Left lobe of liver (tissue), 2 donors: ENCODE measurements around the gene ZMIZ2. TPM values are rescaled to one million over a fixed set of nuclear protein-coding genes. Genes with fewer than 3 reads are reported as not detected.
"Not testable (repeated sequence)": the region's sequence is repeated elsewhere in the genome, so short reads cannot be mapped to it uniquely, and the experiment has no call there.

Experiments
- ATAC-seq: fragments of 200-7000 bp; cut with Tn5 transposase; one replicate; pipeline ENCODE4 v1.9.1; 2020; ENCODE audit warnings: mild to moderate bottlenecking, moderate library complexity
- DNase-seq: peaks from one replicate; pipeline ENCODE4 v3.0.0-alpha.2; 2020; ENCODE audit warnings: low spot score
- total RNA-seq: library from RNA; stranded (reverse); gene quantifications from one replicate; pipeline ENCODE4 v1.2.1, GENCODE V29; 2021
- donor health status: DM: no; HTN: no; CAD: no; lungs with moderate emphysema.
- donor health status: DM: no; HTN: yes; CAD: no.

The ZMIZ2 gene
- total RNA-seq, 1 donor from 2014 or later: 37.5 TPM

- no peak for DNase-seq
- peak; percentile 57 for ATAC-seq
Observed at GRCh38 chr7:44727158-44727936, 21.3 kb upstream of the ZMIZ2 start.

- ATAC-seq: no peak
- no peak for DNase-seq
Observed at GRCh38 chr7:44727937-44728262, 20.7 kb upstream of the ZMIZ2 start.

- ATAC-seq: peak; percentile 62
Observed at GRCh38 chr7:44729949-44730590, 18.6 kb upstream of the ZMIZ2 start.

GRCh38 chr7:44732971-44733370, 15.7 kb upstream of the ZMIZ2 start:
- not testable (repeated sequence) for DNase-seq, ATAC-seq

More at GRCh38 chr7:44729949-44730590, 18.6 kb upstream of the ZMIZ2 start:
- no peak for DNase-seq

GRCh38 chr7:44733708-44734481, 14.8 kb upstream of the ZMIZ2 start:
- DNase-seq: no peak
- no peak for ATAC-seq

GRCh38 chr7:44735403-44736165, 13.1 kb upstream of the ZMIZ2 start:
- no peak for DNase-seq
- ATAC-seq: no peak

- no peak for ATAC-seq
- DNase-seq: no peak
Observed at GRCh38 chr7:44736896-44737295, 11.8 kb upstream of the ZMIZ2 start.

- DNase-seq (no peak), ATAC-seq (no peak)
Observed at GRCh38 chr7:44738051-44738723, 10.5 kb upstream of the ZMIZ2 start.

- DNase-seq: no peak
- ATAC-seq: no peak
Observed at GRCh38 chr7:44738876-44739665, 9.6 kb upstream of the ZMIZ2 start.

- no peak for DNase-seq
- no peak for ATAC-seq
Observed at GRCh38 chr7:44740055-44740454, 8.6 kb upstream of the ZMIZ2 start.

GRCh38 chr7:44743750-44744149, 4.9 kb upstream of the ZMIZ2 start:
- DNase-seq (no peak), ATAC-seq (no peak)

- ATAC-seq: no peak
- no peak for DNase-seq
Observed at GRCh38 chr7:44748948-44749731, 493 bp downstream of the ZMIZ2 start.

GRCh38 chr7:44749992-44750391, 1.3 kb downstream of the ZMIZ2 start:
- DNase-seq: no peak
- no peak for ATAC-seq

GRCh38 chr7:44750424-44750823, 1.8 kb downstream of the ZMIZ2 start:
- ATAC-seq: no peak
- no peak for DNase-seq

GRCh38 chr7:44750921-44751571, 2.4 kb downstream of the ZMIZ2 start:
- ATAC-seq (peak; percentile 61), DNase-seq (peak; percentile 78)

GRCh38 chr7:44752822-44753221, 4.2 kb downstream of the ZMIZ2 start:
- no peak for ATAC-seq
- DNase-seq: no peak

- DNase-seq (no peak), ATAC-seq (no peak)
Observed at GRCh38 chr7:44754802-44755697, 6.4 kb downstream of the ZMIZ2 start.
